Loucy (cell line): ENCODE data around the gene KCNH4.

Source experiments
- H2AFZ ChIP-seq: fragments of 200-600 bp; sonication (generic); 2 replicates; pipeline ENCODE4 v1.6.0; 2016; ENCODE audit warnings: antibody characterized with exemption, mild to moderate bottlenecking, low read length, moderate library complexity
- H3F3A ChIP-seq: fragments of 200-600 bp; 2 replicates; pipeline ENCODE4 v1.6.0; 2016; ENCODE audit warnings: antibody characterized with exemption, low read depth, mild to moderate bottlenecking
- H3K27me3 ChIP-seq: fragments of 200-600 bp; sonication (generic); 2 replicates; pipeline ENCODE4 v1.6.1; 2014; ENCODE audit warnings: low read length, mild to moderate bottlenecking; ENCODE audit not compliant: insufficient read depth, poor library complexity, severe bottlenecking
- H3K36me3 ChIP-seq: fragments of 200-600 bp; sonication (generic); 2 replicates; pipeline ENCODE4 v1.6.1; 2016; ENCODE audit warnings: low read length; ENCODE audit not compliant: insufficient read depth
- H3K4me1 ChIP-seq: fragments of 200-600 bp; sonication (generic); 2 replicates; pipeline ENCODE4 v1.5.1; 2014; ENCODE audit warnings: low read length, mild to moderate bottlenecking; ENCODE audit not compliant: insufficient read depth, poor library complexity, severe bottlenecking
- H3K4me2 ChIP-seq: fragments of 200-600 bp; sonication (generic); 2 replicates; pipeline ENCODE4 v1.6.0; 2014; ENCODE audit warnings: antibody characterized with exemption, low read length, low read depth, mild to moderate bottlenecking; ENCODE audit not compliant: poor library complexity, severe bottlenecking
- H3K4me3 ChIP-seq: fragments of 200-600 bp; sonication (generic); 2 replicates; pipeline ENCODE4 v1.5.1; 2014; ENCODE audit warnings: low read length, mild to moderate bottlenecking, mixed read lengths; ENCODE audit not compliant: poor library complexity, severe bottlenecking
- H3K79me2 ChIP-seq: fragments of 200-600 bp; sonication (generic); 2 replicates; pipeline ENCODE4 v1.6.1; 2014; ENCODE audit warnings: low read length; ENCODE audit not compliant: insufficient read depth
- H3K9ac ChIP-seq: fragments of 200-600 bp; sonication (generic); 2 replicates; pipeline ENCODE4 v1.6.0; 2014; ENCODE audit warnings: mild to moderate bottlenecking, low read depth, low read length, moderate library complexity; ENCODE audit not compliant: poor library complexity, severe bottlenecking
- H3K9me2 ChIP-seq: fragments of 200-600 bp; sonication (generic); replicated peaks from 2 replicates; pipeline ENCODE4 v1.6.1; 2016; ENCODE audit warnings: low read depth, low read length, mixed read lengths
- H3K9me3 ChIP-seq: fragments of 200-600 bp; sonication (generic); 2 replicates; pipeline ENCODE4 v1.6.1; 2014; ENCODE audit warnings: mild to moderate bottlenecking, antibody characterized with exemption, low read length, low read depth; ENCODE audit not compliant: insufficient read depth
- H4K20me1 ChIP-seq: fragments of 200-600 bp; sonication (generic); 2 replicates; pipeline ENCODE4 v1.6.0; 2014; ENCODE audit warnings: antibody characterized with exemption, low read length, mild to moderate bottlenecking; ENCODE audit not compliant: insufficient read depth, poor library complexity, severe bottlenecking
- CTCF ChIP-seq: fragments of 200-600 bp; sonication (generic); conservative IDR thresholded peaks from 2 replicates; pipeline ENCODE4 v1.5.1; 2014; ENCODE audit warnings: mild to moderate bottlenecking, antibody characterized with exemption, low read length
- EZH2phosphoT487 ChIP-seq: fragments of 200-600 bp; IDR thresholded peaks from 2 replicates; pipeline ENCODE4 v1.6.1; 2018; ENCODE audit warnings: antibody characterized with exemption, mild to moderate bottlenecking, moderate library complexity, borderline replicate concordance

KCNH4 gene

GRCh38 chr17:42171831-42172230 is 9.1 kb downstream of the KCNH4 start:
- no peaks in the 10 kb centered on the region for H4K20me1 ChIP-seq
- H3K9me3 ChIP-seq = no peaks in the 10 kb centered on the region
- no peak overlapping the region for H3K4me3 ChIP-seq
- no peaks in the 10 kb centered on the region for H3K79me2 ChIP-seq
- H3K9me2 ChIP-seq = no peaks in the 10 kb centered on the region
- H3K9ac ChIP-seq = no peak overlapping the region
- no peaks in the 10 kb centered on the region for H3K36me3 ChIP-seq
- TF ChIP-seq CTCF (no peak), EZH2phosphoT487 (no peak)
- H3K4me1 ChIP-seq = no peaks in the 10 kb centered on the region
- no peaks in the 10 kb centered on the region for H3K27me3 ChIP-seq
- no peaks in the 10 kb centered on the region for H3F3A ChIP-seq
- H2AFZ ChIP-seq = no peak overlapping the region
- H3K4me2 ChIP-seq = no peak overlapping the region

GRCh38 chr17:42169351-42169750 is 11.6 kb downstream of the KCNH4 start:
- H3K4me1 ChIP-seq = no peaks in the 10 kb centered on the region
- no peak for TF ChIP-seq CTCF
- TF ChIP-seq EZH2phosphoT487 = no peak
- no peak overlapping the region for H3K9ac ChIP-seq
- no peaks in the 10 kb centered on the region for H3F3A ChIP-seq
- no peaks in the 10 kb centered on the region for H3K79me2 ChIP-seq
- no peaks in the 10 kb centered on the region for H3K9me2 ChIP-seq
- H3K36me3 ChIP-seq = no peaks in the 10 kb centered on the region
- H4K20me1 ChIP-seq = no peaks in the 10 kb centered on the region
- no peak overlapping the region for H3K4me3 ChIP-seq
- no peak overlapping the region for H3K4me2 ChIP-seq
- H3K9me3 ChIP-seq = no peaks in the 10 kb centered on the region
- no peaks in the 10 kb centered on the region for H3K27me3 ChIP-seq
- no peak overlapping the region for H2AFZ ChIP-seq

DNA sequence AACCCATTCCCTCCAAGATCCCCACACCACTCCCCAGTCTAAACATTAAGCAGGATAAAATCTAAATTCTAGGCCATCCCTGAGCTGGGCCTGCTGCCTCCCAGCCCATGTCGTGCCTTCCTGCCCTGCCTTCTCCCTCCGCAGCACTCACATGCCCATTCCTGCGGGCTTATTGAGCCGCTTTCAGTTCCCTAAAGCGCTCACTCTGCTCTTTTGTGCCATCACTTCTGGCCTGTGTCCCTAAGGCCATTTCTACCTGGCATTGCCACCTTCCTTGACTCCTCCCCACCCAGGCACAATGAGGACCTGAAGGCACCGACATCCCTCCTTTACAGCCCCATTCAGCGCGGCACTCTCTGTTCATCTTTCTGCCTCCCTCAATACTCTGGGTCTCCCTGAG is 13.1 kb downstream of the KCNH4 start:
- Histone ChIP-seq H3K27me3 (no peaks in the 10 kb centered on the region), H3K9me3 (no peaks in the 10 kb centered on the region), H3K4me3 (no peak overlapping the region), H2AFZ (no peak overlapping the region), H3K4me2 (no peak overlapping the region), H3K79me2 (no peaks in the 10 kb centered on the region), H3K4me1 (no peaks in the 10 kb centered on the region), H3K9me2 (no peaks in the 10 kb centered on the region), H3K9ac (no peak overlapping the region), H4K20me1 (no peaks in the 10 kb centered on the region), H3F3A (no peaks in the 10 kb centered on the region), H3K36me3 (no peaks in the 10 kb centered on the region)
- TF ChIP-seq EZH2phosphoT487 (no peak), CTCF (no peak)
